Posterior cingulate gyrus (tissue), 11 donors: Measurements from ENCODE around the gene CRACDL.
"Not testable (repeated sequence)": the region's sequence is repeated elsewhere in the genome, so short reads cannot be mapped to it uniquely, and the experiment has no call there.

Experiments
- DNase-seq, 10 donors: peaks; one replicate each; pipeline versions ENCODE4 v3.0.0 to v3.0.0-alpha.2; 2020 to 2021; ENCODE audit warnings: mixed read lengths in 3 of 10
- intact Hi-C: fragments of 100-400 bp; cut with DNase I; formaldehyde crosslinking; loops from one replicate; pipeline ENCODE4 v1.15.1; 2023

The CRACDL gene

GRCh38 chr2:98768384-98769113 is 167.5 kb downstream of the CRACDL start:
- intact Hi-C loops: no loop called here
- no peak for DNase-seq

- no peak for DNase-seq
- intact Hi-C loops: no loop called here
Measured at GRCh38 chr2:98764499-98764898, 171.5 kb downstream of the CRACDL start.

GRCh38 chr2:98763209-98763951 is 172.6 kb downstream of the CRACDL start:
- DNase-seq: no peak
- intact Hi-C loops: no loop called here

GRCh38 chr2:98761909-98762308 is 174.1 kb downstream of the CRACDL start:
- DNase-seq: no peak

GRCh38 chr2:98761267-98761781 is 174.7 kb downstream of the CRACDL start:
- intact Hi-C loops: no loop called here
- DNase-seq: peak in 3 of 10 donors; percentile 42 to 78 (median 49)

More at GRCh38 chr2:98761909-98762308, 174.1 kb downstream of the CRACDL start:
- intact Hi-C loops: no loop called here

GRCh38 chr2:98759827-98760625 is 176.0 kb downstream of the CRACDL start:
- intact Hi-C loops: no loop called here
- no peak for DNase-seq

GRCh38 chr2:98759338-98759737 is 176.7 kb downstream of the CRACDL start:
- intact Hi-C loops: no loop called here
- DNase-seq: no peak

GRCh38 chr2:98757904-98758421 is 178.1 kb downstream of the CRACDL start:
- DNase-seq: peak in 1 of 10 donors; percentile 38
- intact Hi-C loops: no loop called here

GRCh38 chr2:98753801-98754200 is 182.2 kb downstream of the CRACDL start:
- intact Hi-C loops: no loop called here
- no peak for DNase-seq

- DNase-seq, intact Hi-C loops: not testable (repeated sequence)
Measured at GRCh38 chr2:98752711-98753110, 183.3 kb downstream of the CRACDL start.

GRCh38 chr2:98751748-98752147 is 184.3 kb downstream of the CRACDL start:
- intact Hi-C loops: no loop called here
- no peak for DNase-seq

GRCh38 chr2:98750593-98751282 is 185.3 kb downstream of the CRACDL start:
- DNase-seq: no peak
- intact Hi-C loops: no loop called here

- intact Hi-C loops: no loop called here
- no peak for DNase-seq
Measured at GRCh38 chr2:98749066-98749450, 187.0 kb downstream of the CRACDL start.

GRCh38 chr2:98748292-98749065 is 187.5 kb downstream of the CRACDL start:
- no peak for DNase-seq
- intact Hi-C loops: no loop called here

- intact Hi-C loops: no loop called here
- DNase-seq: no peak
Measured at GRCh38 chr2:98747888-98748287, 188.1 kb downstream of the CRACDL start.

GRCh38 chr2:98746426-98746825 is 189.6 kb downstream of the CRACDL start:
- intact Hi-C loops: no loop called here
- no peak for DNase-seq

GRCh38 chr2:98744595-98744994 is 191.4 kb downstream of the CRACDL start:
- intact Hi-C loops: no loop called here

More at GRCh38 chr2:98744595-98744994, 191.4 kb downstream of the CRACDL start:
- DNase-seq: no peak
